ENCODE results near the gene NDUFA1. TPM values are rescaled to one million over a fixed set of nuclear protein-coding genes. Genes with fewer than 3 reads are reported as not detected.

Gene NDUFA1
- total and polyA plus RNA-seq, 10 of the 15 experiments (the other 5 are each of a cell fraction or from before 2014, with no cell fraction given) = 113 to 1,113 (median 306) TPM

DNA sequence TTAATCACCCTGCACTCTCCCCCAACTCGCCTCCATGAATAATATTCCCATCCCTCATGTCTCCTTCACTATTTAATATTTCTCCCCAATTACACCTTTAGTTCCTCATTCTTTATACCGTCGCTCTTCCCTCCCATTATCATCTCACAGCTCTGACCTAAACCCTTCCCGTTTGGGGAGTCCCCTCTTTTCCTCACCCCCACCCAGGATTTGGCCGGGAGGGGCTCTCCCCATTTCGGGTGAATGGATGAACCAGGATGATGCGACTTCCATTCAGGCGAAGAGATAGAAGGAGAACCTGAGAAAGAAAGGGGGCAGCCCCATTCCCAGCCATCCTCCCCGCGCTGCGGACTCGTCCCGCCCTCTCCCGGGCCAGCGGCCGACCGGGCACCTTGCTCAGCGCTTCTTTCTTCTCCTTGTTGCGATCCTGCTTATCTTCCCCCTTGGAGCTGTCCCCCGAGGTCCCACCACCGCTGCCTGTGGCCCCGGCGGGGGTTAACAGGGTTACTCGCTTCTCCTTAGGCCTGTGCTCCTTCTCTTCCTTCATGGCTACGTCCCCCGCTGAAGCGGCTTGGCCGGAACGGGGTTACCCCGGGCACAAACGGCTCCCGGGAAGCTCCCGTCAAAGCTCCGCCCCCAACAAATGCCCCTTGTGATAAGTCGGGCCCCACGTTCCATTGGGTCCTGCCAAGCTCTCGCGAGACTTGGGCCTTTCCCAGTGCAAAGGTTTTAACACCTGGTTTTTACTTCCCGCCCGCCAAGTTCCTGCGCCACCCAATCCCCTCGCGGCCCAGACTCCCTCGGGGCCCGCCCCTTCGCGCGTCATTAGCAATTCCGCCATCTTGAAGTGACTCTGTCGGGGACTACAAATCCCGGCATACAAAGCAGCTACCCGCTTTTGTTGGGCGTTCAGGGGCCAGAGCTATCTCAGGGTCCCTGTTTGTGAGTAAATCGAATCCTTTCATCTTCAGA lies 19.0 kb upstream of the NDUFA1 start, which contains the start of gene UPF3B (continued):
- TF ChIP-seq, protein P1, sequence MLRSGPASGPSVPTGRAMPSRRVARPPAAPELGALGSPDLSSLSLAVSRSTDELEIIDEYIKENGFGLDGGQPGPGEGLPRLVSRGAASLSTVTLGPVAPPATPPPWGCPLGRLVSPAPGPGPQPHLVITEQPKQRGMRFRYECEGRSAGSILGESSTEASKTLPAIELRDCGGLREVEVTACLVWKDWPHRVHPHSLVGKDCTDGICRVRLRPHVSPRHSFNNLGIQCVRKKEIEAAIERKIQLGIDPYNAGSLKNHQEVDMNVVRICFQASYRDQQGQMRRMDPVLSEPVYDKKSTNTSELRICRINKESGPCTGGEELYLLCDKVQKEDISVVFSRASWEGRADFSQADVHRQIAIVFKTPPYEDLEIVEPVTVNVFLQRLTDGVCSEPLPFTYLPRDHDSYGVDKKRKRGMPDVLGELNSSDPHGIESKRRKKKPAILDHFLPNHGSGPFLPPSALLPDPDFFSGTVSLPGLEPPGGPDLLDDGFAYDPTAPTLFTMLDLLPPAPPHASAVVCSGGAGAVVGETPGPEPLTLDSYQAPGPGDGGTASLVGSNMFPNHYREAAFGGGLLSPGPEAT (IDR thresholded peaks at IDR 0.05; ENCODE audit: low read depth) = peak; percentile 81
- TF ChIP-seq, protein P2, sequence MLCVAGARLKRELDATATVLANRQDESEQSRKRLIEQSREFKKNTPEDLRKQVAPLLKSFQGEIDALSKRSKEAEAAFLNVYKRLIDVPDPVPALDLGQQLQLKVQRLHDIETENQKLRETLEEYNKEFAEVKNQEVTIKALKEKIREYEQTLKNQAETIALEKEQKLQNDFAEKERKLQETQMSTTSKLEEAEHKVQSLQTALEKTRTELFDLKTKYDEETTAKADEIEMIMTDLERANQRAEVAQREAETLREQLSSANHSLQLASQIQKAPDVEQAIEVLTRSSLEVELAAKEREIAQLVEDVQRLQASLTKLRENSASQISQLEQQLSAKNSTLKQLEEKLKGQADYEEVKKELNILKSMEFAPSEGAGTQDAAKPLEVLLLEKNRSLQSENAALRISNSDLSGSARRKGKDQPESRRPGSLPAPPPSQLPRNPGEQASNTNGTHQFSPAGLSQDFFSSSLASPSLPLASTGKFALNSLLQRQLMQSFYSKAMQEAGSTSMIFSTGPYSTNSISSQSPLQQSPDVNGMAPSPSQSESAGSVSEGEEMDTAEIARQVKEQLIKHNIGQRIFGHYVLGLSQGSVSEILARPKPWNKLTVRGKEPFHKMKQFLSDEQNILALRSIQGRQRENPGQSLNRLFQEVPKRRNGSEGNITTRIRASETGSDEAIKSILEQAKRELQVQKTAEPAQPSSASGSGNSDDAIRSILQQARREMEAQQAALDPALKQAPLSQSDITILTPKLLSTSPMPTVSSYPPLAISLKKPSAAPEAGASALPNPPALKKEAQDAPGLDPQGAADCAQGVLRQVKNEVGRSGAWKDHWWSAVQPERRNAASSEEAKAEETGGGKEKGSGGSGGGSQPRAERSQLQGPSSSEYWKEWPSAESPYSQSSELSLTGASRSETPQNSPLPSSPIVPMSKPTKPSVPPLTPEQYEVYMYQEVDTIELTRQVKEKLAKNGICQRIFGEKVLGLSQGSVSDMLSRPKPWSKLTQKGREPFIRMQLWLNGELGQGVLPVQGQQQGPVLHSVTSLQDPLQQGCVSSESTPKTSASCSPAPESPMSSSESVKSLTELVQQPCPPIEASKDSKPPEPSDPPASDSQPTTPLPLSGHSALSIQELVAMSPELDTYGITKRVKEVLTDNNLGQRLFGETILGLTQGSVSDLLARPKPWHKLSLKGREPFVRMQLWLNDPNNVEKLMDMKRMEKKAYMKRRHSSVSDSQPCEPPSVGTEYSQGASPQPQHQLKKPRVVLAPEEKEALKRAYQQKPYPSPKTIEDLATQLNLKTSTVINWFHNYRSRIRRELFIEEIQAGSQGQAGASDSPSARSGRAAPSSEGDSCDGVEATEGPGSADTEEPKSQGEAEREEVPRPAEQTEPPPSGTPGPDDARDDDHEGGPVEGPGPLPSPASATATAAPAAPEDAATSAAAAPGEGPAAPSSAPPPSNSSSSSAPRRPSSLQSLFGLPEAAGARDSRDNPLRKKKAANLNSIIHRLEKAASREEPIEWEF (IDR thresholded peaks at IDR 0.05; ENCODE audit: insufficient replicate concordance, low read depth, low read length) = no peak
- TF ChIP-seq CHD1 (IDR thresholded peaks at IDR 0.05; ENCODE audit: low read depth, low read length) (no peak), MEF2B (IDR thresholded peaks at IDR 0.05; ENCODE audit: partially characterized antibody, poor library complexity, severe bottlenecking) (peak; percentile 68), YBX1 (IDR thresholded peaks at IDR 0.05) (no peak), POLR2A (IDR thresholded peaks at IDR 0.05; ENCODE audit: low read depth, low read length) (peak; percentile 78), ZNF384 (IDR thresholded peaks at IDR 0.05; ENCODE audit: borderline replicate concordance, low read depth, low read length) (no peak), TAF1 (IDR thresholded peaks at IDR 0.05; ENCODE audit: borderline replicate concordance, low read depth, low read length) (0 out of 2 replicates have a peak, but pooled peaks have one; percentile 39), EED (IDR thresholded peaks at IDR 0.05; ENCODE audit: low read depth) (peak; percentile 67), CBFB (IDR thresholded peaks at IDR 0.05; ENCODE audit: low read depth) (peak; percentile 34; the same call in 1 of the 2 replicates), DPF2 (IDR thresholded peaks at IDR 0.05) (0 out of 2 replicates have a peak, but pooled peaks have one; percentile 33), HDAC2 (IDR thresholded peaks at IDR 0.05) (no peak), FOXM1 (IDR thresholded peaks at IDR 0.05; ENCODE audit: low read depth, low read length) (no peak), SREBF2 (IDR thresholded peaks at IDR 0.05; ENCODE audit: low read length) (no peak), NR2C1 (IDR thresholded peaks at IDR 0.05) (no peak; the same call in 1 of the 2 replicates)
- TF ChIP-seq, protein P3, sequence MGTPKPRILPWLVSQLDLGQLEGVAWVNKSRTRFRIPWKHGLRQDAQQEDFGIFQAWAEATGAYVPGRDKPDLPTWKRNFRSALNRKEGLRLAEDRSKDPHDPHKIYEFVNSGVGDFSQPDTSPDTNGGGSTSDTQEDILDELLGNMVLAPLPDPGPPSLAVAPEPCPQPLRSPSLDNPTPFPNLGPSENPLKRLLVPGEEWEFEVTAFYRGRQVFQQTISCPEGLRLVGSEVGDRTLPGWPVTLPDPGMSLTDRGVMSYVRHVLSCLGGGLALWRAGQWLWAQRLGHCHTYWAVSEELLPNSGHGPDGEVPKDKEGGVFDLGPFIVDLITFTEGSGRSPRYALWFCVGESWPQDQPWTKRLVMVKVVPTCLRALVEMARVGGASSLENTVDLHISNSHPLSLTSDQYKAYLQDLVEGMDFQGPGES (IDR thresholded peaks at IDR 0.05) = 0 out of 2 replicates have a peak, but pooled peaks have one; percentile 11
- TF ChIP-seq, protein P4, sequence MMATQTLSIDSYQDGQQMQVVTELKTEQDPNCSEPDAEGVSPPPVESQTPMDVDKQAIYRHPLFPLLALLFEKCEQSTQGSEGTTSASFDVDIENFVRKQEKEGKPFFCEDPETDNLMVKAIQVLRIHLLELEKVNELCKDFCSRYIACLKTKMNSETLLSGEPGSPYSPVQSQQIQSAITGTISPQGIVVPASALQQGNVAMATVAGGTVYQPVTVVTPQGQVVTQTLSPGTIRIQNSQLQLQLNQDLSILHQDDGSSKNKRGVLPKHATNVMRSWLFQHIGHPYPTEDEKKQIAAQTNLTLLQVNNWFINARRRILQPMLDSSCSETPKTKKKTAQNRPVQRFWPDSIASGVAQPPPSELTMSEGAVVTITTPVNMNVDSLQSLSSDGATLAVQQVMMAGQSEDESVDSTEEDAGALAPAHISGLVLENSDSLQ (IDR thresholded peaks at IDR 0.05) = peak; percentile 37; the same call in 1 of the 2 replicates
